Osteoblast (primary cell): Measurements from ENCODE around the gene GRM8. TPM values are rescaled to one million over a fixed set of nuclear protein-coding genes. Genes with fewer than 3 reads are reported as not detected.

Source experiments
- DNase-seq: peaks from one replicate; pipeline ENCODE4 v3.0.0; 2011; ENCODE audit warnings: low spot score, mixed read lengths; ENCODE audit not compliant: insufficient read length; ENCODE audit errors: missing footprints
- H2AFZ ChIP-seq: 2 replicates; pipeline ENCODE4 v1.6.0; 2011; ENCODE audit warnings: mild to moderate bottlenecking, low read length
- H3K27ac ChIP-seq: 2 replicates; pipeline ENCODE4 v1.5.1; 2011; ENCODE audit warnings: mild to moderate bottlenecking, low read depth, low read length, moderate library complexity
- H3K27me3 ChIP-seq: 2 replicates; pipeline ENCODE4 v1.6.0; 2012; ENCODE audit warnings: mild to moderate bottlenecking, control low read depth, inconsistent platforms, low read length, moderate library complexity; ENCODE audit not compliant: insufficient read depth
- H3K36me3 ChIP-seq: 2 replicates; pipeline ENCODE4 v1.5.1; 2011; ENCODE audit warnings: mild to moderate bottlenecking, low read length, control low read depth, moderate library complexity; ENCODE audit not compliant: insufficient read depth
- H3K4me1 ChIP-seq: 2 replicates; pipeline ENCODE4 v1.5.1; 2011; ENCODE audit warnings: mild to moderate bottlenecking, low read length, control low read depth, moderate library complexity; ENCODE audit not compliant: insufficient read depth
- H3K4me2 ChIP-seq: 2 replicates; pipeline ENCODE4 v1.6.0; 2011; ENCODE audit warnings: mild to moderate bottlenecking, low read length; ENCODE audit not compliant: insufficient read depth
- H3K4me3 ChIP-seq: fragments of 200-600 bp; sonication (generic); 3 replicates; pipeline ENCODE4 v1.5.1; 2012; ENCODE audit warnings: mild to moderate bottlenecking, low read length, inconsistent platforms; ENCODE audit not compliant: insufficient read depth
- H3K79me2 ChIP-seq: 2 replicates; pipeline ENCODE4 v1.6.0; 2012; ENCODE audit warnings: mild to moderate bottlenecking, low read length, control low read depth, inconsistent platforms; ENCODE audit not compliant: insufficient read depth
- H3K9me3 ChIP-seq: 2 replicates; pipeline ENCODE4 v1.5.1; 2011; ENCODE audit warnings: low read depth, low read length, control low read depth
- H4K20me1 ChIP-seq: 2 replicates; pipeline ENCODE4 v1.6.0; 2012; ENCODE audit warnings: mild to moderate bottlenecking, low read length, control low read depth; ENCODE audit not compliant: insufficient read depth
- total RNA-seq: library from RNA; depleted of rRNA; stranded (reverse); fragments of >200 nt; gene quantifications from 2 replicates; pipeline ENCODE4 v1.2.3, GENCODE V29; 2012
- TF ChIP-seq, protein P1 (sequence below): IDR thresholded peaks from 2 replicates; pipeline ENCODE4 v1.5.1; 2011; ENCODE audit warnings: mild to moderate bottlenecking, low read depth, low read length, moderate library complexity; ENCODE audit errors: extremely low read depth

The GRM8 gene
- total RNA-seq, 1 donor: not detected

DNA sequence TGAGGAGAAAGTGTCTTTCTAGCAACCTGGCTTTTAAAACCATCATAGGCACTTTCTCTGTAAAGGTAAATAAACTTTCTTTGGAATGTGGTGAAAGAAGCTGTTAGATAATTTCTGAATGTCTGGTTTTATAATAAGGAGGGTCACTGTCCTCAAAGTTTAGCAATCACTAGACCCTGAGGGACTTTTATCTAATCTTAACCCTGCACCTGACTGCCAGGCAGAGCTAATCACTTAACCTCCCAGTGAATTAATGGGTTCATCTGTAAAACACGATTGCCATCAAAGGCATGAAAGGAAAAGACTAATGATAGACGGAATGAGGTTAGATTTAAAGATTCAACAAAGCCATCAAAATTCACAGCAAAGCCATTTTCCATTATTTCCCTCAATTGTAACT is 553.8 kb downstream of the GRM8 start:
- no peak overlapping the region for H2AFZ ChIP-seq
- TF ChIP-seq, protein P1, sequence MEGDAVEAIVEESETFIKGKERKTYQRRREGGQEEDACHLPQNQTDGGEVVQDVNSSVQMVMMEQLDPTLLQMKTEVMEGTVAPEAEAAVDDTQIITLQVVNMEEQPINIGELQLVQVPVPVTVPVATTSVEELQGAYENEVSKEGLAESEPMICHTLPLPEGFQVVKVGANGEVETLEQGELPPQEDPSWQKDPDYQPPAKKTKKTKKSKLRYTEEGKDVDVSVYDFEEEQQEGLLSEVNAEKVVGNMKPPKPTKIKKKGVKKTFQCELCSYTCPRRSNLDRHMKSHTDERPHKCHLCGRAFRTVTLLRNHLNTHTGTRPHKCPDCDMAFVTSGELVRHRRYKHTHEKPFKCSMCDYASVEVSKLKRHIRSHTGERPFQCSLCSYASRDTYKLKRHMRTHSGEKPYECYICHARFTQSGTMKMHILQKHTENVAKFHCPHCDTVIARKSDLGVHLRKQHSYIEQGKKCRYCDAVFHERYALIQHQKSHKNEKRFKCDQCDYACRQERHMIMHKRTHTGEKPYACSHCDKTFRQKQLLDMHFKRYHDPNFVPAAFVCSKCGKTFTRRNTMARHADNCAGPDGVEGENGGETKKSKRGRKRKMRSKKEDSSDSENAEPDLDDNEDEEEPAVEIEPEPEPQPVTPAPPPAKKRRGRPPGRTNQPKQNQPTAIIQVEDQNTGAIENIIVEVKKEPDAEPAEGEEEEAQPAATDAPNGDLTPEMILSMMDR: no peak

DNA sequence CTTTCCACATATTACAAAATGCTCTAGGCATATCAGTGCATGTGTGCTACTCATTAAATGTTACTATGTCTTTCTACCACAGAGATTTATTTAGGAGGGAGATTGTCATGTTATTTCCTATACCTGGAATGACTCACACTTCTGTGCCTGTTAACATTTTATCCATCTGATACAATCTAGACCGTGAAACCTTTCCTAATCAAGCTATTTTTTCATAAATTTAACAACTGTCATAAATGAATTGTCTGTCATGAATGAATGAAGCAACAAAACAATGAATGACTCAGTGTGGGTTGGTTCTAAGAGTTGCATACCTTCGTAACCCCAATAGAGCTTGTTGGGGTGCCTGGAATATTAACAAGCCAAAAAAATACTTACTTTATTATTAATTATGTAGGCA is 554.3 kb downstream of the GRM8 start:
- TF ChIP-seq, protein P1: no peak
- Histone ChIP-seq H3K36me3 (no peaks in the 10 kb centered on the region), H3K4me3 (no peak overlapping the region), H3K79me2 (no peaks in the 10 kb centered on the region), H3K4me2 (no peak overlapping the region), H3K9me3 (no peaks in the 10 kb centered on the region), H3K27me3 (no peaks in the 10 kb centered on the region), H2AFZ (no peak overlapping the region), H4K20me1 (no peaks in the 10 kb centered on the region), H3K27ac (no peak overlapping the region), H3K4me1 (peaks cover 3% of the 10 kb centered on the region)
- no peak for DNase-seq

More for the DNA sequence above, 553.8 kb downstream of the GRM8 start:
- H3K27me3 ChIP-seq: no peaks in the 10 kb centered on the region
- no peak overlapping the region for H3K4me2 ChIP-seq
- H4K20me1 ChIP-seq: no peaks in the 10 kb centered on the region
- no peak for DNase-seq
- no peak overlapping the region for H3K27ac ChIP-seq
- H3K36me3 ChIP-seq: no peaks in the 10 kb centered on the region
- H3K4me1 ChIP-seq: peaks cover 3% of the 10 kb centered on the region
- no peak overlapping the region for H3K4me3 ChIP-seq
- no peaks in the 10 kb centered on the region for H3K79me2 ChIP-seq
- H3K9me3 ChIP-seq: no peaks in the 10 kb centered on the region

DNA sequence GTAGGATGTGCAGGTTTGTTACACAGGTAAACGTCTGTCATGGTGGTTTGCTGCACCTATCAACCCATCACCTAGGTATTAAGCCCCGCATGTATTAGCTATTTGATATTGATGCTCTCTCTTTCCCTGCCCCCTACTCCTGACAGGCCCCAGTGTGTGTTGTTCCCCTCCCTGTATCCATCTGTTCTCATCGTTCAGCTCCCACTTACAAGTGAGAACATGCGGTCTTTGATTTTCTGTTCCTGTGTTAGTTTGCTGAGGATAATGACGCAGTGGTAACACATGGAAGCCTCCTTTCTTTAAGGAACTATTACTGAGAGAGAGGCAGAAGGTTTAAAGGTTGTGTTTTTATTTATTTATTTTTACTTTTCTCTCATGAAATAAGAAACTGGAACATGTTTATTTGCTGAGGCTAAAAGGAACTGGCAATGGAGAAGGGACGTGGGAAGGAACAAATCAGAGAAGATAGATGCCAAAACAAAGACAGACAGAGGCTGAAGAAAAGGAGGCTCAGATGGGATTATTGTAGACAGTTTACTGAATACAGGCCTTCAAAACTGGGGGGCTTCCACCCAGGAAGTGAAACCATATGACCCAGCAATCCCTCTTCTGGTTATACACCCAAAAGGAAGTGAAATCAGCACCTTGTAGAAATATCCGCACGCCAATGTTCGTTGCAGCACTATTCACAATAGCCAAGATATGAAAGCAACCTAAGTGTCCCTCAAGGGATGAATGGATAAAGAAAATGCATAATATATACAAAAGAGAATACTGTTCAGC is 556.3 kb downstream of the GRM8 start:
- no peaks in the 10 kb centered on the region for H3K27me3 ChIP-seq
- peaks cover 3% of the 10 kb centered on the region for H3K4me1 ChIP-seq
- TF ChIP-seq, protein P1: no peak

DNA sequence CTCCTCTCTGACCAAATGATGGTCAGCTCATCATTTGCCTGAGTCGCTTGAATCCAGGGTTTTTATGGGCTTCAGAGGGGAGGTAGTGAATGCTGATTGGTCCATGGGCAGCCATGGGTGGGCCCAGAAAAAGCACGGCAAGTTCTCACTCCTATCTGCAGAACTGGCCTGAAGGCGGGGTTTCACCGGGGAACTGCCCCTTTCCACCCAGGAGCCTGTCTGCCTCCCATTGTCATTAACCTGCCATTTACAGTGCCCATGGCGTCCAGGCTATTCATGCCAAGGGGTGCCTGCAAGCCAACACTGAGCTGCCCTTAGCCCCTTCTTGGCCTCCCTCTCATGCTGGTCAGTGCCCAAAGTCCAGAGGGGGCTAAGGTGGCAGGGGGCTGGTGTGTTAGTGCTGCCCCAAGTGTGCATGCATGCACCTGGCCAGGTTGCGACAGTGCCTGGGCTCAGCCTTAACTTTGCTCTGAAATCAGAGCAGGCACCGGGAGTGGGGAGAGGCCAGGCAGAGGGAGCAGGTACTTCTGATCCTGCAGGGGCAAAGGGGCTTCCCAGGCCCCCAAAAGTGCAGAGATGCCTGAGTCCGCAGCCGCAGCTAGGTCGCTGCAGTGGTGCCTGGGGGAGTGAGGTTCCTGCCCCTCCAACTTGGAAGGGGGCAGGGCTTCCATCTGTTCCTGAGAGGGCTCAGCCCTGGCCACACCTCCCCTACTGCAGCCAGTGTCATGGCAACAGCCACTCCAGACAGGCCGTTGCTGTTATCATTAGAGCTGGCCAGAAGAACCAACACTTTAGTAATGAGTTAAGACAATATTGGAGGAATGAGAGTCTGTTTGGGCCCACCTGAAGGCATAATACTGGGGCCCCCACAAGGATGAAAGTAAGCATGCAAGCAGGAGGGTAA is 561.6 kb downstream of the GRM8 start:
- Histone ChIP-seq H4K20me1 (no peaks in the 10 kb centered on the region), H3K4me2 (no peak overlapping the region), H3K4me3 (no peak overlapping the region), H3K27ac (no peak overlapping the region), H3K79me2 (no peaks in the 10 kb centered on the region), H3K36me3 (no peaks in the 10 kb centered on the region), H3K4me1 (no peaks in the 10 kb centered on the region), H3K27me3 (no peaks in the 10 kb centered on the region), H2AFZ (no peak overlapping the region), H3K9me3 (no peaks in the 10 kb centered on the region)
- DNase-seq: no peak
- TF ChIP-seq, protein P1: no peak

More for the DNA sequence above, 556.3 kb downstream of the GRM8 start:
- H3K79me2 ChIP-seq: no peaks in the 10 kb centered on the region
- no peak overlapping the region for H3K4me3 ChIP-seq
- H3K27ac ChIP-seq: no peak overlapping the region
- no peak overlapping the region for H3K4me2 ChIP-seq
- no peak for DNase-seq
- no peaks in the 10 kb centered on the region for H3K9me3 ChIP-seq
- no peaks in the 10 kb centered on the region for H4K20me1 ChIP-seq
- no peak overlapping the region for H2AFZ ChIP-seq
- no peaks in the 10 kb centered on the region for H3K36me3 ChIP-seq
